Measurements from ENCODE around the gene NEDD4. TPM values are rescaled to one million over a fixed set of nuclear protein-coding genes. Genes with fewer than 3 reads are reported as not detected.

NEDD4 gene
- 11.0 TPM for total RNA-seq

DNA sequence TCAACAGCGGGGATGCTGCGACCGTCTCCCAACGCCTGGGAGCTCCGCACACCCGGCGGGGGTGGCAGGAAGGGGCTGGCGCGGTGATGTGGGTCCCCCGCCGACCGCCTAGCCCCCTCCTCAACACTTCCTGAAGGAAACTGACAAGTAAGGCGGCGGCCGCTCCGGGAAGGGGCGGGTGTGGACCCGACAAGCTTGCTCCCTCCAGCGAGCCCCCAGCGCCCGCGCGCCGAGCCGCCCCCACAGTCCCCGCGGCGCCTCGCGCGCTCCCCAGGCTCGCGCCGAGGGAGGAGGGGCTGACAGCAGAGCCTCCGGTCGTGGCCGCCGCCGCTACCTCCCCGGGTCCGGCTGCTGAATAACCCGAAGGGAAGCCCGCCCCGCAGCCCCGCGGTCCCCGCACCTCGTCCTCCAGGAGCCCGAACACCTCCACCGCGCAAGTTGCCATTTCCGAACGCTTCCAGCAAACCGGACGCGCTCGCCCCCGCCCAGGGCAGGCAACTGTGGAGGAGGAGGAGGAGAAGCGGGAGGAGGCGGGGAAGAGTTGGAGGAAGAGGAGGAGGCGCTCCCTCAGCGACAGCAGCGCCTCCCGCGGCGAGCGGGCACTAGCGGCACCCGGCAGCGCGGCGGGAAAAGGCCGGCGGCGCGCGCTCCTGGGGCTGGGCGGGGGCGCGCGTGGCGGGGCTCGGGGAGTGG, at the start of gene NEDD4:
Gene NEDD4, minus strand, starts transcription at position 502 of the 693 bp plus-strand sequence. Its CDS starts 57 bp downstream, at position 445.

Small RNA genes lying within 50 kb of the gene (small RNA-seq; reads per million reads assigned to genes)
- not detected for gene RN7SL568P (ENCODE audit: low replicate concordance)

Measured in parietal lobe (tissue), 2 donors.